Measurements from ENCODE around the gene FCN1.
"Not testable (repeated sequence)": the region's sequence is repeated elsewhere in the genome, so short reads cannot be mapped to it uniquely, and the experiment has no call there.

The FCN1 gene

DNA sequence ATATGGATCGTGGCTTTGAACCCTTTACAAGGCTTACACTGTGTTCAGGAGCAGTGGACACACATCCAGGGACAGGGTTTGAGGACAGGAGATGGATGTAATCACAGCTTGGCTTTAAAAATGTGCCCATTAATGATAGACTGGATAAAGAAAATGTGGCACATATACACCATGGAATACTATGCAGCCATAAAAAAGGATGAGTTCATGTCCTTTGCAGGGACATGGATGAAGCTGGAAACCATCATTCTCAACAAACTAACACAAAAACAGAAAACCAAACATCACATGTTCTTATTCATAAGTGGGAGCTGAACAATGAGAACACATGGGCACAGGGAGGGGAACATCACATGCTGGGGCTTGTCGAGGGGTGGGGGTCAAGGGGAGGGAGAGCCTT, 60.3 kb downstream of the FCN1 start:
- in situ Hi-C loops (cut with MboI; ENCODE audit: low sequenced_read_pairs) = not testable (repeated sequence)

DNA sequence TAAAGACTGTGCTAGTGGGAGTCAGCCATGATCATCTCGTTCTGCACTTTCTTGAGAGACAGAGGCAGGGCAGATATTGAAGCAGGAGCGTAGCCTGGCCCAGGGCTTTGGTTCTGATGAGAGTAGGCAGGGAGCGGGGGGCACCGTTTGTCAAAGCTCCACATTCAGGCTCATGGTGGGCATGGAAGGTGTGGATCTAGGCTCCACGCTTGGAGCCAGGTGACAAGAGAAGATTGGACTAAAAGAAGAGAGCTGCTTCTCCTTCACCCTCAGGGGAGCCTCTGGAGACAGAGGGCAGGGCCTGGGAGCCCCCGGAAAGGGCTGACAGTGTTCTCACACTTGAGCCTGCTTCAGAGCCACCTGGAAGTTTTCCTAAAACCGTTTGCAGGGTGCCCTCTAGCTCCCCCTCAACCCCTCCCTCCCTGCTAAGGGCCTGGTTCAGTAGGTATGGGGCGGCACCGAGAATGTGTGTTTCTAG, 61.8 kb downstream of the FCN1 start:
- in situ Hi-C loops (cut with MboI; ENCODE audit: low sequenced_read_pairs) = no loop called here
